C4-2B (cell line): ENCODE data around the gene WNT9B.

ENCODE experiments used
- CTCF ChIP-seq: fragments of 450-650 bp; conservative IDR thresholded peaks from 2 replicates; pipeline ENCODE4 v1.5.1; 2017; ENCODE audit warnings: mild to moderate bottlenecking
- ZFX ChIP-seq: fragments of 450-650 bp; IDR thresholded peaks from 2 replicates; pipeline ENCODE4 v1.6.1; 2017

- TF ChIP-seq CTCF (no peak), ZFX (no peak)
These were observed 65.7 kb downstream of the WNT9B start for GRCh38 chr17:46917041-46917440.
